Type B pancreatic cell (in vitro differentiated cells): ENCODE results near the gene CYTH1. TPM values are rescaled to one million over a fixed set of nuclear protein-coding genes. Genes with fewer than 3 reads are reported as not detected.

Experiments
- DNase-seq: peaks from one replicate; pipeline ENCODE4 v3.0.0; 2021; ENCODE audit warnings: mixed read lengths; ENCODE audit not compliant: unreplicated experiment; ENCODE audit errors: extremely low spot score
- H3K27ac Mint-ChIP-seq: 2 replicates; pipeline ENCODE4 v1.8.0; 2021; ENCODE audit warnings: mild to moderate bottlenecking, mixed read lengths
- H3K27me3 Mint-ChIP-seq: 2 replicates; pipeline ENCODE4 v1.8.0; 2021; ENCODE audit warnings: mixed read lengths
- H3K36me3 Mint-ChIP-seq: 2 replicates; pipeline ENCODE4 v1.8.0; 2021; ENCODE audit warnings: mixed read lengths
- H3K4me1 Mint-ChIP-seq: one replicate; pipeline ENCODE4 v1.8.0; 2021; ENCODE audit warnings: mixed read lengths; ENCODE audit not compliant: unreplicated experiment
- H3K4me3 Mint-ChIP-seq: 2 replicates; pipeline ENCODE4 v1.8.0; 2021; ENCODE audit warnings: mild to moderate bottlenecking, mixed read lengths
- H3K9me3 Mint-ChIP-seq: 2 replicates; pipeline ENCODE4 v1.8.0; 2021; ENCODE audit warnings: mixed read lengths
- CTCF ChIP-seq: fragments of 200-600 bp; sonication (generic); conservative IDR thresholded peaks from 2 replicates; pipeline ENCODE4 v1.5.0; 2021; ENCODE audit warnings: antibody characterized with exemption, mild to moderate bottlenecking
- total RNA-seq: library from RNA; stranded (reverse); gene quantifications from 2 replicates; pipeline ENCODE4 v1.2.1, GENCODE V29; 2021; ENCODE audit warnings: low replicate concordance

The CYTH1 gene
- total RNA-seq, 1 donor from 2014 or later = 30.3 TPM

GRCh38 chr17:78798695-78799559 lies 16.9 kb upstream of the CYTH1 start:
- Mint-ChIP-seq H3K4me1 (no peaks in the 10 kb centered on the region), H3K27me3 (no peaks in the 10 kb centered on the region), H3K9me3 (no peaks in the 10 kb centered on the region), H3K4me3 (no peak overlapping the region), H3K27ac (peak overlapping the region; percentile 6), H3K36me3 (peaks cover 37% of the 10 kb centered on the region)
- no peak for DNase-seq
- TF ChIP-seq CTCF = peak; percentile 59

- Mint-ChIP-seq H3K4me1 (peaks cover 2% of the 10 kb centered on the region), H3K27ac (no peak overlapping the region), H3K4me3 (no peak overlapping the region), H3K9me3 (no peaks in the 10 kb centered on the region), H3K27me3 (no peaks in the 10 kb centered on the region), H3K36me3 (peaks cover 43% of the 10 kb centered on the region)
- TF ChIP-seq CTCF = no peak
- DNase-seq = no peak
Observed at GRCh38 chr17:78797691-78798585, 15.9 kb upstream of the CYTH1 start.

- no peak overlapping the region for H3K27ac Mint-ChIP-seq
- DNase-seq = no peak
- no peaks in the 10 kb centered on the region for H3K9me3 Mint-ChIP-seq
- H3K4me1 Mint-ChIP-seq = peaks cover 3% of the 10 kb centered on the region
- H3K27me3 Mint-ChIP-seq = no peaks in the 10 kb centered on the region
- no peak overlapping the region for H3K4me3 Mint-ChIP-seq
- H3K36me3 Mint-ChIP-seq = peaks cover 44% of the 10 kb centered on the region
- no peak for TF ChIP-seq CTCF
Observed at GRCh38 chr17:78797213-78797612, 15.1 kb upstream of the CYTH1 start.

- peaks cover 10% of the 10 kb centered on the region for H3K4me1 Mint-ChIP-seq
Observed at GRCh38 chr17:78796517-78796900, 14.4 kb upstream of the CYTH1 start.

More at GRCh38 chr17:78796517-78796900, 14.4 kb upstream of the CYTH1 start:
- no peak for TF ChIP-seq CTCF
- Mint-ChIP-seq H3K4me3 (no peak overlapping the region), H3K36me3 (peaks cover 48% of the 10 kb centered on the region), H3K27ac (no peak overlapping the region), H3K9me3 (no peaks in the 10 kb centered on the region), H3K27me3 (no peaks in the 10 kb centered on the region)
- DNase-seq = no peak
